Stimulated activated CD4-positive, alpha-beta T cell treated with anti-CD3 and anti-CD28 coated beads, Interleukin-4, amount 100 ng/mL, for 24 hours (primary cell): ENCODE measurements around the gene PHF2.

Experiments
- DNase-seq: peaks from one replicate; pipeline ENCODE4 v3.0.0-alpha.2; 2020

Gene PHF2

GRCh38 chr9:93603011-93603410, 26.6 kb downstream of the PHF2 start:
- DNase-seq = no peak

GRCh38 chr9:93603906-93604326, 27.5 kb downstream of the PHF2 start:
- DNase-seq = no peak

GRCh38 chr9:93606187-93606586, 29.8 kb downstream of the PHF2 start:
- DNase-seq = no peak

DNA sequence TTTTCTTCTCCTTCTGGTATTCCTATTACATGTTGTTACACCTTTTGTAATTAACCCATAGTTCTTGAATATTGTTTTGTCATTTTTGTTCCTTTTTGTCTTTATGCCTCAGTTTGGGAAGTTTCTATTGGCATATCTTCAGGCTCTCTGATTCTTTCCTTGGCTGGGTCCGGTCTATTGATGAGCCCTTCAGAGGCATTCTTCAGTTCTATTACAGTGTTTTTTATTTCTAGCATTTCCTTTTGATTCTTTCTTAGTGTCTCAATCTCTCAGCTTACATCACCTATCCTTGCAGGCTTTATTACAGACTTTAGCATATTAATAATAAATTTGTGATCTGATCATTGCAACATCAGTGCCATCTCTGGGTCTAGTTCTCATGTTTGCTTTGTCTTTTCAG, 33.8 kb downstream of the PHF2 start:
- no peak for DNase-seq

GRCh38 chr9:93612052-93612795, 35.8 kb downstream of the PHF2 start:
- no peak for DNase-seq

- DNase-seq = no peak
Measured at GRCh38 chr9:93612796-93613154, 36.4 kb downstream of the PHF2 start.

- DNase-seq = no peak
Measured at GRCh38 chr9:93613174-93613573, 36.8 kb downstream of the PHF2 start.

DNA sequence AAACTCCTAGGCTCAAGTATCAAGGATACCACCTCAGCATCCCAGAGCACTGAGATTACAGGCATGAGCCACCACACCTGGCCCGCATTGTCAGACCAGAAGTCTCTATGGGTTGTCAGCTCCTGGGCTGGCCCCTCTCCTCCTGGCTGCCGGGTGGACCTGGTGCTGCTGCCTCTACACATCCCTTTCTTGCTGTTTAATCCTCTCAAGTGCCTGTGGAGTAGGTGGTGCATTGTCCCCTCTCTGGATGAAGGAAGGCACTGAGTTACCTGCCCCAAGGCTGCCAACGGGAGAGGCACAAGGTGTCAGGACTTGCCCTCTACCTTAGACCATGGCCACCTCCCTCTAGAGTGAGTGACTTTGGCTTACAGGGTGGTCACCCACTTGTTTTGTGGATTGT, 37.4 kb downstream of the PHF2 start:
- DNase-seq = no peak

DNA sequence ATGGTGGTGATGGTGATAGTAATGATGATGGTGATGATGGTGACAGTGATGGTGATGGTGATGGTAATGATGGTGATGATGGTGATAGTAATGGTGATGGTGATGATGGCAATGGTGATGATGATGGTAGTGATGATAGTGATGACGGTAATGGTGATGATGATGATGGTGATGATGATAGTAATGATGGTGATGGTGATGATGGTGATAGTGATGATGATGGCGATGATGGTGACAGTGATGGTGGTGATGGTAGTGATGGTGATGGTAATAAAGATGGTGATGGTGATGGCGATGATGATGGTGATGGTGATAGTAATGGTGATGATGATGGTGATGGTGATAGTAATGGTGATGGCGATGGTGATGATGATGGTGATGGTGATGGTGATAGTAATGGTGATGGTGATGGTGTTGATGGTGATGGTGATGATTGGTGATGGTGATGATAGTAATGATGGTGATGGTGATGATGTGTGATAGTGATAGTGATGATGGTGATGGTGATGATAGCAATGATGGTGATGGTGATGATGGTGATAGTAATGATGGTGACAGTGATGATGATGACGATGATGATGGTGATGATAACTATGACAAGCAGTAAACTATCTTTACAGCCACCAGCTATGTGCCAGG, 38.6 kb downstream of the PHF2 start:
- no peak for DNase-seq

DNA sequence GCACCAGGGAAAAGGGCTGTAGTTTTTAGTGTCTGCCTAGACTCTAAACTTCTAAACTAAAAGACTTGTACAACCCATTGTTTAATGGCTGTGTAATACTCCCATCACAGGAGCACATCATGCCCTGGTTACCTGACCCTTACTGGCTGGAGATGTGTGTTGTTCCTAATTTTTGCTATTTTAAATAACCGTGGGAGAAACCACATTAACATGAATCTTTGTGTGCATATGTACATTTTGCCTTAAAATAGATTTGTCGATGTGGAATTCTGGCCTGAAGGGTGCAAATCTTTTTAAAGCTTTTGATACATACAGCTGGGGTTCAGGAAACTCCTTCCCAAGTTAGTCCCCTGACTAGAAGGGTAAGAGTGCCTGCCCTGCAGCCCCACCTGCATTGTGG, 39.7 kb downstream of the PHF2 start:
- no peak for DNase-seq

- DNase-seq = no peak
Measured at GRCh38 chr9:93617273-93617672, 40.9 kb downstream of the PHF2 start.

DNA sequence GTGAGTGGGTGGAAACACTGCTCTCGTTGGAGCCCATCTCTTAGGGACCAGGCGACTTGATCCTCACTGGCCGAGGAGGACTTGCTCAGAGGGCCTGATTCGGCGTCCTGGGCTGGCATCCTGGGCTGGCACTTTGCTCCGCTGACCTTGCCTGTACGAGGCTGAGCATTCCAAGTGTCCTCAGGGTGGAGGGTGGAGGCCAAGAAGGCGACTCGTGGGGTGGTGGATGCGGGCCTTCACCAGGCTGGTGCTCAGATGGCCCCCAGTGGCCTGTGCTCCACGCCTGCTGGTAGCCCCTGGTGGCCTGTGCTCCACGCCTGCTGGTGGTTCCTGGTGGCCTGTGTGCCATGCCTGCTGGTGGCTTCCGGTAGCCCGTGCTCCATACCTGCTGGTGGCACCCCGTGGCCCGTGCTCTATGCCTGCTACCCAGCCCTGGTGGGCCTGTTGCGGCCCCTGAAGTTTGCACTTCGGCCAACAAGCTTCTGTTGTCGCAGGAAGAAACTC, 42.9 kb downstream of the PHF2 start:
- DNase-seq = no peak

- DNase-seq = no peak
Measured at GRCh38 chr9:93620041-93620506, 43.7 kb downstream of the PHF2 start.

- DNase-seq = no peak
Measured at GRCh38 chr9:93620881-93621820, 44.8 kb downstream of the PHF2 start.

- DNase-seq = no peak
Measured at GRCh38 chr9:93621922-93622321, 45.5 kb downstream of the PHF2 start.

- DNase-seq = no peak
Measured at GRCh38 chr9:93622691-93623090, 46.3 kb downstream of the PHF2 start.

GRCh38 chr9:93623753-93624152, 47.4 kb downstream of the PHF2 start:
- DNase-seq = no peak

GRCh38 chr9:93624431-93624834, 48.0 kb downstream of the PHF2 start:
- DNase-seq = no peak

DNA sequence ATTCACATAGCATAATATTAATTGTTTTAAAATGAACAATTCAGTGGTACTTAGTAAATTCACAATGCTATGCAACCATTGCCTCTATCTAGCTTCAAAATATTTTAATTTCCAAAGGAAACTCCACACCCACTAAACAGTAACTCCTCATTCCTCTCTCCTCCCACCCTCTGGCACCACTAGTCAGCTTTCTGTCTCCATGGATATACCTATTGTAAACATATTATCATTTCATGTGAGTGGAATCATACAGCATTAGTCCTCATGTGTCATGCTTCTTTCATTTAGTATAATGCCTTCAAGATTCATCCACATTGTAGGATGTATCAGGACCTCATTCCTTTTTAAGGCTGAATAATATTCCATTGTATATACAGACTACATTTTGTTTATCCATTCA, 48.6 kb downstream of the PHF2 start:
- DNase-seq = no peak

DNA sequence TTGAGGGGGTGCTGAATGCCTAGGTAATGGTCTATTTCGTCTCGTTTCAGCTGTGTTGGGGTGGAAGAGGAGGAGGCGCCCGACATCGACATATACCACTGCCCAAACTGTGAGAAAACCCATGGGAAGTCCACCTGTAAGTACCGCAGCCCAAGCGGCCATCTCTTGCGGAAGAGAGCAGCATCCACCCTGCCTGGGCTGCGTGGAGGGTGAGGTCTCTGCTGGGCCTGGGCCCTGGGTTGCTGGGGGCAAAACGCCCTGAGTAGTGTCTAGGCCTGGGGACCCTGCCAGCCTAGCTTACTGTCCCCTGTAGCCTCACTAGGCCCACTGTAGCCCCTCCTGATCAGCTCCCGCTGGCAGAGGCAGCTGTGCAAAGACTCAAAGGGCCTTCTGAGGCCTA, 53.5 kb downstream of the PHF2 start:
- no peak for DNase-seq

DNA sequence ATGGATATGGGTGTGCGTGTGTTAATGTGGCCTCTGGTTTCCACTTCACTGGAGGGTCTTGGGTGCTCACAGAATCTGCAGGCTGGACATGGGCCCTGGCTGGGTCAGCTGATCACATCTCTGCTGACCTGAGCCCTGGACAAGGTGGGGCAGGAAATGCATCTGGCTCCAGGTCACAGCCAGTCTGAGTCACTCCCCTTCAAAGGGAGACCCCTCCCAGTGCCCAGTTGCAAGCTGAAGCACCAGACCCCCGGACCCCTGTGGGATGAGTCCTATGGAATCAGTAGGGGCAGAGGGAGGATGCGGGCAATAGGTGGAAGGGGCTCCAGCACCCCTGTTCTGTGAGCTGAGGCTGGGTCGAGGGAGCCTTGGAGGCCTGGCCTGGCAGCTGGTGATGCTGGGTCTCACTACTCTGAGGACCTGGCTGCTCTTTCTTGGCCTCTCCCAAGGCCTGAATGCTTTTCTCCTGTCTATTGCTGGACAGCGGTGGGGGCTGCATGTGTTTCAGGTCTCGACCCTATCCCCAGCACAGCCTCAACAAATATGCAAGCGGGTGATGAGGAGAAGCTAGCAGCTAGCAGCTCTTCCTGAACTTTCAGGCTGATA, 54.5 kb downstream of the PHF2 start:
- no peak for DNase-seq

GRCh38 chr9:93633492-93634221, 57.3 kb downstream of the PHF2 start:
- no peak for DNase-seq
